Glutamatergic neuron (in vitro differentiated cells): ENCODE data around the gene LAMA3. TPM values are rescaled to one million over a fixed set of nuclear protein-coding genes. Genes with fewer than 3 reads are reported as not detected.

Experiments used
- DNase-seq: peaks from one replicate; pipeline ENCODE4 v3.0.0; 2022
- H3K27ac Mint-ChIP-seq: one replicate; pipeline ENCODE4 v1.8.0; 2020; ENCODE audit warnings: mild to moderate bottlenecking, mixed read lengths, inconsistent platforms; ENCODE audit not compliant: unreplicated experiment
- H3K27me3 Mint-ChIP-seq: one replicate; pipeline ENCODE4 v1.8.0; 2020; ENCODE audit warnings: mild to moderate bottlenecking, moderate library complexity, mixed read lengths, inconsistent platforms; ENCODE audit not compliant: unreplicated experiment
- H3K36me3 Mint-ChIP-seq: one replicate; pipeline ENCODE4 v1.8.0; 2020; ENCODE audit warnings: mild to moderate bottlenecking, mixed read lengths, inconsistent platforms; ENCODE audit not compliant: unreplicated experiment
- H3K4me1 Mint-ChIP-seq: one replicate; pipeline ENCODE4 v1.8.0; 2020; ENCODE audit warnings: mild to moderate bottlenecking, low read depth, mixed read lengths, inconsistent platforms; ENCODE audit not compliant: unreplicated experiment
- H3K4me3 Mint-ChIP-seq: one replicate; pipeline ENCODE4 v1.8.0; 2020; ENCODE audit warnings: mild to moderate bottlenecking, mixed read lengths, inconsistent platforms; ENCODE audit not compliant: unreplicated experiment
- H3K9me3 Mint-ChIP-seq: one replicate; pipeline ENCODE4 v1.8.0; 2020; ENCODE audit warnings: mild to moderate bottlenecking, moderate library complexity, mixed read lengths, inconsistent platforms; ENCODE audit not compliant: unreplicated experiment
- CTCF ChIP-seq: fragments of 200-600 bp; sonication (generic); IDR thresholded peaks from one replicate; pipeline ENCODE4 v1.5.0; 2021; ENCODE audit not compliant: partially characterized antibody, unreplicated experiment
- total RNA-seq: library from RNA; stranded (reverse); fragmentation: NEBNext Ultra II Directional; extraction: Animal tissue kit (Norgen Biotek cat#: 25700); gene quantifications from one replicate; pipeline ENCODE4 v1.2.1, GENCODE V29; 2021; ENCODE audit not compliant: unreplicated experiment

The LAMA3 gene
- total RNA-seq, 1 donor from 2014 or later, result 2.1 TPM

- H3K4me1 Mint-ChIP-seq, result peaks cover 22% of the 10 kb centered on the region
- peaks cover 6% of the 10 kb centered on the region for H3K9me3 Mint-ChIP-seq
- peaks cover 12% of the 10 kb centered on the region for H3K36me3 Mint-ChIP-seq
- H3K27me3 Mint-ChIP-seq, result peaks cover 4% of the 10 kb centered on the region
- TF ChIP-seq CTCF, result no peak
- H3K27ac Mint-ChIP-seq, result no peak overlapping the region
- no peak for DNase-seq
- H3K4me3 Mint-ChIP-seq, result no peak overlapping the region
Measured at GRCh38 chr18:23842305-23842704, 153.1 kb downstream of the LAMA3 start.

DNA sequence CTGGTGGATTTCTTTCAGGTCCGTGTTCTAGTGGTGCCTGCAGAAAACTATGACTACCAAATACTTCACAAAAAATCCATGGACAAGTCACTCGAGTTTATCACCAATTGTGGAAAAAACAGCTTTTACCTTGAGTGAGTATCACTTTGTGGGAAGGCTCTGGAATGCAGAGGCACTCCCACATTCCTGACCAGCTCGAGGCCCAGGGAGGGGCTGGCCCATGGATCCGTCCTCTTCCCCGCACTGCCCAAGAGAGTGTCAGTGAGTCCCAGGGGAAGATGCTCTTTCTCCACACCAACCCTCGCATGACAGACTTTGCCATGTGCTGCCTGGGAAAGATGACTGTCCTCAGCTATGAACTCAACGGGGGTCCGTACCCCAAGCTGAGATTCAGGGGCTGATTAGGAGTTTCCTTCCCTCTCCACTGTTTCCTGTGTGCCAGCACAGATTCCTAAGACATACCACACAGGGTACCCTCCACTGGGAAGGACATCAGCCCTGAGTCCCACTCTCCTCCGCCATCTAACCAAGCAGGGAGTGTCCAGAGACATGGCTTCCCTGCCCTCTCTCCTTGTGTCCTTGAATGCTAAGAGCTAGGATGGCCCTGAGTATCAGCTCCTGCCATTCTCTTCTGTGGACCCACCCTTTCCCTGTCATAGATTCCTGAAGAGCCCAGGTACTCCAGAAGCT, 155.9 kb downstream of the LAMA3 start:
- Mint-ChIP-seq H3K9me3 (peaks cover 4% of the 10 kb centered on the region), H3K4me3 (no peak overlapping the region), H3K27ac (no peak overlapping the region), H3K36me3 (peaks cover 12% of the 10 kb centered on the region), H3K27me3 (peaks cover 10% of the 10 kb centered on the region), H3K4me1 (peaks cover 22% of the 10 kb centered on the region)
- DNase-seq, result no peak
- no peak for TF ChIP-seq CTCF

GRCh38 chr18:23845988-23846630, 156.9 kb downstream of the LAMA3 start:
- DNase-seq, result no peak
- H3K36me3 Mint-ChIP-seq, result peaks cover 12% of the 10 kb centered on the region
- peaks cover 22% of the 10 kb centered on the region for H3K4me1 Mint-ChIP-seq
- no peak overlapping the region for H3K4me3 Mint-ChIP-seq
- no peak for TF ChIP-seq CTCF
- H3K27ac Mint-ChIP-seq, result no peak overlapping the region
- peaks cover 10% of the 10 kb centered on the region for H3K27me3 Mint-ChIP-seq
- H3K9me3 Mint-ChIP-seq, result peaks cover 4% of the 10 kb centered on the region

GRCh38 chr18:23847321-23847986, 158.2 kb downstream of the LAMA3 start:
- no peak overlapping the region for H3K27ac Mint-ChIP-seq
- no peak for DNase-seq
- peaks cover 4% of the 10 kb centered on the region for H3K9me3 Mint-ChIP-seq
- H3K4me3 Mint-ChIP-seq, result no peak overlapping the region
- H3K27me3 Mint-ChIP-seq, result peaks cover 9% of the 10 kb centered on the region
- peaks cover 22% of the 10 kb centered on the region for H3K4me1 Mint-ChIP-seq
- TF ChIP-seq CTCF, result no peak
- H3K36me3 Mint-ChIP-seq, result peaks cover 12% of the 10 kb centered on the region

- Mint-ChIP-seq H3K27ac (no peak overlapping the region), H3K36me3 (no peaks in the 10 kb centered on the region), H3K9me3 (no peaks in the 10 kb centered on the region), H3K27me3 (peaks cover 7% of the 10 kb centered on the region), H3K4me1 (peaks cover 11% of the 10 kb centered on the region), H3K4me3 (no peak overlapping the region)
- TF ChIP-seq CTCF, result no peak
- DNase-seq, result no peak
Measured at GRCh38 chr18:23849141-23849540, 159.9 kb downstream of the LAMA3 start.
